ENCODE results near the gene GPR89A.

DNA sequence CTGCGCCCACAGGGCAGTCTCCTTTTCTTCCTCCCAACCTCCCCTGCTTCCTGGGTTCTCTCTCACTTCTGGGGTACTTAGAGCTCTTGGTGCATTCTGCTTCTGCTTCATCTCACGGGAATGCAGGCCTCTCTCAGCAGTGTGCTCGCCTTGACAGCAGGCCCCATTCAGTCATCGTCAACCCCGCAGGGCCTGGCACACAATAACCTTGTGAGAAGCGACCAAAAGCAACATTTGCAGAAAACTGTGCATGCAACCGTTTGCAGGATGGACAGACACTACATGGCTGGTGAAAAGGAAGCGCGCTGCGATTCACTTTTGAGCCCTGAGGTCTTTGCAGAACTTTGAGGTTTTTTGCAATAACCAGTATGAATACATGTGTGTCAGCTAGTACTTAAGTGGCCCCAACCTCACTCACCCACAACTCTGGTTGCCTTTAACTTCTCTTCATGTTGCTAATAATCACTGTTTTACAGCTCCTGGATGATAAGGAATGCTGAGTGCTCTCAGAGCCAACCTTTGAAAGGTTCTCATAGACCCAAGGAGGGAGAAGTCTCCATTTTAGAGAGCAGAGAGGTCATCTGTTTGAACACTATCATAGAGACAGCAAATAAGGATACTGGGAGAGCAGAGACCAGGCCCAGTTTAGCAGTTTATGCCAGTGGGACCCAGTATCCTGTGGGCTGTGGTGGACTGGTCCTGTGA, 109.0 kb downstream of the GPR89A start:
- no peak for TF ChIP-seq TARDBP (IDR thresholded peaks at IDR 0.05)
- no peak for TF ChIP-seq SP1 (IDR thresholded peaks at IDR 0.05)
- no peak for TF ChIP-seq SUZ12 (IDR thresholded peaks at IDR 0.05)
- no peak for TF ChIP-seq FOXK2 (IDR thresholded peaks at IDR 0.05)
- no peak for TF ChIP-seq BHLHE40 (IDR thresholded peaks at IDR 0.05; ENCODE audit: borderline replicate concordance)
- no peak for TF ChIP-seq FOXA1 (IDR thresholded peaks at IDR 0.05)
- no peak for TF ChIP-seq ARNT (IDR thresholded peaks at IDR 0.05)
- no peak for TF ChIP-seq L3MBTL2 (conservative IDR thresholded peaks at IDR 0.05)
- no peak for TF ChIP-seq FOXM1 (IDR thresholded peaks at IDR 0.05; ENCODE audit: borderline replicate concordance)
- TF ChIP-seq, protein P1, sequence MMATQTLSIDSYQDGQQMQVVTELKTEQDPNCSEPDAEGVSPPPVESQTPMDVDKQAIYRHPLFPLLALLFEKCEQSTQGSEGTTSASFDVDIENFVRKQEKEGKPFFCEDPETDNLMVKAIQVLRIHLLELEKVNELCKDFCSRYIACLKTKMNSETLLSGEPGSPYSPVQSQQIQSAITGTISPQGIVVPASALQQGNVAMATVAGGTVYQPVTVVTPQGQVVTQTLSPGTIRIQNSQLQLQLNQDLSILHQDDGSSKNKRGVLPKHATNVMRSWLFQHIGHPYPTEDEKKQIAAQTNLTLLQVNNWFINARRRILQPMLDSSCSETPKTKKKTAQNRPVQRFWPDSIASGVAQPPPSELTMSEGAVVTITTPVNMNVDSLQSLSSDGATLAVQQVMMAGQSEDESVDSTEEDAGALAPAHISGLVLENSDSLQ (IDR thresholded peaks at IDR 0.05): no peak
- TF ChIP-seq ELF4 (IDR thresholded peaks at IDR 0.05): no peak
- TF ChIP-seq LEF1 (IDR thresholded peaks at IDR 0.05; ENCODE audit: borderline replicate concordance): no peak
- TF ChIP-seq NFRKB (IDR thresholded peaks at IDR 0.05): no peak
- TF ChIP-seq HDGF (IDR thresholded peaks at IDR 0.05; ENCODE audit: borderline replicate concordance): no peak

Measured in HEK293T (cell line).